ENCODE data around the gene TRIM71. TPM values are rescaled to one million over a fixed set of nuclear protein-coding genes. Genes with fewer than 3 reads are reported as not detected.
"Not testable (repeated sequence)": the region's sequence is repeated elsewhere in the genome, so short reads cannot be mapped to it uniquely, and the experiment has no call there.

TRIM71 gene
- total RNA-seq, 1 experiment from 2014 or later = 274 TPM

DNA sequence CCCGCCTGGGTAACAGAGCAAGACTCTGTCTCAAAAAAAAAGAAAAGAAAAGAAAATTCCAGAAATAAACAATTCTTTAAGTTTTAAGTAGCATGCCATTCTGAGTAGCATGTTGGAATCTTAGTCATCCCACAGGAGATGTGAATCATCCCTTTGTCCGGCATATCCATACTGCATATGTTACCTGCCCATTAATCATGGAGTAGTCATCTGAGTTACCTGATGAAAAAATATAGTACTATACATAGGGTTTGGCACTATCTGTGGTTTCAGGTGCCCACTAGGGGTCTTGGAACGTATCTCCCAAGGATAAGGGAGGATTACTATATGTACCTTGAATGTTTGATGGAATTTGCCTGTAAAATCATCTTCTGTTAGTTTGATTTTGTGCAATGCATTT, 127.3 kb downstream of the TRIM71 start:
- DNase-seq (ENCODE audit: low spot score) = no peak
- no peak overlapping the region for H3K4me3 Mint-ChIP-seq
- peaks cover 3% of the 10 kb centered on the region; the same call in 1 of the 2 replicates for H3K36me3 Mint-ChIP-seq
- peaks cover 8% of the 10 kb centered on the region for H3K9me3 Mint-ChIP-seq
- ChIA-PET POLR2A (no interaction called here), CTCF (no interaction called here)
- no peak; the same call in 1 of the 2 replicates for ATAC-seq
- H3K27ac Mint-ChIP-seq = no peak overlapping the region
- TF ChIP-seq, protein P1, sequence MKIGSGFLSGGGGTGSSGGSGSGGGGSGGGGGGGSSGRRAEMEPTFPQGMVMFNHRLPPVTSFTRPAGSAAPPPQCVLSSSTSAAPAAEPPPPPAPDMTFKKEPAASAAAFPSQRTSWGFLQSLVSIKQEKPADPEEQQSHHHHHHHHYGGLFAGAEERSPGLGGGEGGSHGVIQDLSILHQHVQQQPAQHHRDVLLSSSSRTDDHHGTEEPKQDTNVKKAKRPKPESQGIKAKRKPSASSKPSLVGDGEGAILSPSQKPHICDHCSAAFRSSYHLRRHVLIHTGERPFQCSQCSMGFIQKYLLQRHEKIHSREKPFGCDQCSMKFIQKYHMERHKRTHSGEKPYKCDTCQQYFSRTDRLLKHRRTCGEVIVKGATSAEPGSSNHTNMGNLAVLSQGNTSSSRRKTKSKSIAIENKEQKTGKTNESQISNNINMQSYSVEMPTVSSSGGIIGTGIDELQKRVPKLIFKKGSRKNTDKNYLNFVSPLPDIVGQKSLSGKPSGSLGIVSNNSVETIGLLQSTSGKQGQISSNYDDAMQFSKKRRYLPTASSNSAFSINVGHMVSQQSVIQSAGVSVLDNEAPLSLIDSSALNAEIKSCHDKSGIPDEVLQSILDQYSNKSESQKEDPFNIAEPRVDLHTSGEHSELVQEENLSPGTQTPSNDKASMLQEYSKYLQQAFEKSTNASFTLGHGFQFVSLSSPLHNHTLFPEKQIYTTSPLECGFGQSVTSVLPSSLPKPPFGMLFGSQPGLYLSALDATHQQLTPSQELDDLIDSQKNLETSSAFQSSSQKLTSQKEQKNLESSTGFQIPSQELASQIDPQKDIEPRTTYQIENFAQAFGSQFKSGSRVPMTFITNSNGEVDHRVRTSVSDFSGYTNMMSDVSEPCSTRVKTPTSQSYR (CRISPR knock-in tag; IDR thresholded peaks at IDR 0.05) = no peak
- TF ChIP-seq KAT7 (CRISPR knock-in tag; IDR thresholded peaks at IDR 0.05; ENCODE audit: borderline replicate concordance) (no peak), NFATC4 (CRISPR knock-in tag; IDR thresholded peaks at IDR 0.05) (no peak), ZNF232 (CRISPR knock-in tag; IDR thresholded peaks at IDR 0.05) (no peak), ZNF423 (CRISPR knock-in tag; IDR thresholded peaks at IDR 0.05) (no peak), CREB1 (CRISPR knock-in tag; IDR thresholded peaks at IDR 0.05) (no peak), ZNF263 (CRISPR knock-in tag; IDR thresholded peaks at IDR 0.05; ENCODE audit: low read depth) (no peak), FOXP1 (CRISPR knock-in tag; IDR thresholded peaks at IDR 0.05; ENCODE audit: borderline replicate concordance) (no peak), TEAD4 (CRISPR knock-in tag; IDR thresholded peaks at IDR 0.05) (no peak)
- TF ChIP-seq, protein P2, sequence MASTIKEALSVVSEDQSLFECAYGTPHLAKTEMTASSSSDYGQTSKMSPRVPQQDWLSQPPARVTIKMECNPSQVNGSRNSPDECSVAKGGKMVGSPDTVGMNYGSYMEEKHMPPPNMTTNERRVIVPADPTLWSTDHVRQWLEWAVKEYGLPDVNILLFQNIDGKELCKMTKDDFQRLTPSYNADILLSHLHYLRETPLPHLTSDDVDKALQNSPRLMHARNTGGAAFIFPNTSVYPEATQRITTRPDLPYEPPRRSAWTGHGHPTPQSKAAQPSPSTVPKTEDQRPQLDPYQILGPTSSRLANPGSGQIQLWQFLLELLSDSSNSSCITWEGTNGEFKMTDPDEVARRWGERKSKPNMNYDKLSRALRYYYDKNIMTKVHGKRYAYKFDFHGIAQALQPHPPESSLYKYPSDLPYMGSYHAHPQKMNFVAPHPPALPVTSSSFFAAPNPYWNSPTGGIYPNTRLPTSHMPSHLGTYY (CRISPR knock-in tag; IDR thresholded peaks at IDR 0.05) = no peak
- TF ChIP-seq, protein P3, sequence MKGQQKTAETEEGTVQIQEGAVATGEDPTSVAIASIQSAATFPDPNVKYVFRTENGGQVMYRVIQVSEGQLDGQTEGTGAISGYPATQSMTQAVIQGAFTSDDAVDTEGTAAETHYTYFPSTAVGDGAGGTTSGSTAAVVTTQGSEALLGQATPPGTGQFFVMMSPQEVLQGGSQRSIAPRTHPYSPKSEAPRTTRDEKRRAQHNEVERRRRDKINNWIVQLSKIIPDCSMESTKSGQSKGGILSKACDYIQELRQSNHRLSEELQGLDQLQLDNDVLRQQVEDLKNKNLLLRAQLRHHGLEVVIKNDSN (CRISPR knock-in tag; IDR thresholded peaks at IDR 0.05) = no peak
- TF ChIP-seq, protein P4, sequence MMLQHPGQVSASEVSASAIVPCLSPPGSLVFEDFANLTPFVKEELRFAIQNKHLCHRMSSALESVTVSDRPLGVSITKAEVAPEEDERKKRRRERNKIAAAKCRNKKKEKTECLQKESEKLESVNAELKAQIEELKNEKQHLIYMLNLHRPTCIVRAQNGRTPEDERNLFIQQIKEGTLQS (CRISPR knock-in tag; conservative IDR thresholded peaks at IDR 0.05) = no peak
- TF ChIP-seq, protein P5, sequence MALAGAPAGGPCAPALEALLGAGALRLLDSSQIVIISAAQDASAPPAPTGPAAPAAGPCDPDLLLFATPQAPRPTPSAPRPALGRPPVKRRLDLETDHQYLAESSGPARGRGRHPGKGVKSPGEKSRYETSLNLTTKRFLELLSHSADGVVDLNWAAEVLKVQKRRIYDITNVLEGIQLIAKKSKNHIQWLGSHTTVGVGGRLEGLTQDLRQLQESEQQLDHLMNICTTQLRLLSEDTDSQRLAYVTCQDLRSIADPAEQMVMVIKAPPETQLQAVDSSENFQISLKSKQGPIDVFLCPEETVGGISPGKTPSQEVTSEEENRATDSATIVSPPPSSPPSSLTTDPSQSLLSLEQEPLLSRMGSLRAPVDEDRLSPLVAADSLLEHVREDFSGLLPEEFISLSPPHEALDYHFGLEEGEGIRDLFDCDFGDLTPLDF (CRISPR knock-in tag; IDR thresholded peaks at IDR 0.05) = no peak
- TF ChIP-seq, protein P6, sequence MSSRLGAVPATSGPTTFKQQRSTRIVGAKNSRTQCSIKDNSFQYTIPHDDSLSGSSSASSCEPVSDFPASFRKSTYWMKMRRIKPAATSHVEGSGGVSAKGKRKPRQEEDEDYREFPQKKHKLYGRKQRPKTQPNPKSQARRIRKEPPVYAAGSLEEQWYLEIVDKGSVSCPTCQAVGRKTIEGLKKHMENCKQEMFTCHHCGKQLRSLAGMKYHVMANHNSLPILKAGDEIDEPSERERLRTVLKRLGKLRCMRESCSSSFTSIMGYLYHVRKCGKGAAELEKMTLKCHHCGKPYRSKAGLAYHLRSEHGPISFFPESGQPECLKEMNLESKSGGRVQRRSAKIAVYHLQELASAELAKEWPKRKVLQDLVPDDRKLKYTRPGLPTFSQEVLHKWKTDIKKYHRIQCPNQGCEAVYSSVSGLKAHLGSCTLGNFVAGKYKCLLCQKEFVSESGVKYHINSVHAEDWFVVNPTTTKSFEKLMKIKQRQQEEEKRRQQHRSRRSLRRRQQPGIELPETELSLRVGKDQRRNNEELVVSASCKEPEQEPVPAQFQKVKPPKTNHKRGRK (CRISPR knock-in tag; IDR thresholded peaks at IDR 0.05; ENCODE audit: borderline replicate concordance) = no peak
- TF ChIP-seq, protein P7, sequence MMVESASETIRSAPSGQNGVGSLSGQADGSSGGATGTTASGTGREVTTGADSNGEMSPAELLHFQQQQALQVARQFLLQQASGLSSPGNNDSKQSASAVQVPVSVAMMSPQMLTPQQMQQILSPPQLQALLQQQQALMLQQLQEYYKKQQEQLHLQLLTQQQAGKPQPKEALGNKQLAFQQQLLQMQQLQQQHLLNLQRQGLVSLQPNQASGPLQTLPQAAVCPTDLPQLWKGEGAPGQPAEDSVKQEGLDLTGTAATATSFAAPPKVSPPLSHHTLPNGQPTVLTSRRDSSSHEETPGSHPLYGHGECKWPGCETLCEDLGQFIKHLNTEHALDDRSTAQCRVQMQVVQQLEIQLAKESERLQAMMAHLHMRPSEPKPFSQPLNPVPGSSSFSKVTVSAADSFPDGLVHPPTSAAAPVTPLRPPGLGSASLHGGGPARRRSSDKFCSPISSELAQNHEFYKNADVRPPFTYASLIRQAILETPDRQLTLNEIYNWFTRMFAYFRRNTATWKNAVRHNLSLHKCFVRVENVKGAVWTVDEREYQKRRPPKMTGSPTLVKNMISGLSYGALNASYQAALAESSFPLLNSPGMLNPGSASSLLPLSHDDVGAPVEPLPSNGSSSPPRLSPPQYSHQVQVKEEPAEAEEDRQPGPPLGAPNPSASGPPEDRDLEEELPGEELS (CRISPR knock-in tag; IDR thresholded peaks at IDR 0.05) = no peak
- H3K4me1 Mint-ChIP-seq = no peaks in the 10 kb centered on the region
- H3K27me3 Mint-ChIP-seq (ENCODE audit: low read depth) = peaks cover 9% of the 10 kb centered on the region

DNA sequence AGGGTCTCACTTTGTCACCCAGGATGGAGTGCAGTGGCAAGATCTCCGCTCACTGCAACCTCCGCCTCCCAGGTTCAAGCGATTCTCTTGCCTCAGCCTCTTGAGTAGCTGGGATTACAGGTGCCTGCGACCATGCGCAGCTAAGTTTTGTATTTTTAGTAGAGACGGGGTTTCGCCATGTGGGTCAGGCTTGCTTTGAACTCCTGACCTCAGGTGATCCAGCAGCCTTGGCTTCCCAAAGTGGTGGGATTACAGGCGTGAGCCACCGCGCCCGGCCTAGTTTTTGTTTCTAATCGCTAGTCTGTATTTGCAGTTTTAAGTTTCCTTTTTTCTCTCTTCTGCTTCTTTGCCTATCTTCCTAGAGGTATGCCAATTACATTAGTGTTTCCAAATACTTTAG, 127.8 kb downstream of the TRIM71 start:
- ATAC-seq; H3K4me3 Mint-ChIP-seq; H3K27ac Mint-ChIP-seq; H3K36me3 Mint-ChIP-seq; H3K27me3 Mint-ChIP-seq (ENCODE audit: low read depth); H3K4me1 Mint-ChIP-seq; CTCF ChIA-PET; DNase-seq (ENCODE audit: low spot score); H3K9me3 Mint-ChIP-seq; POLR2A ChIA-PET: not testable (repeated sequence)
